Fibroblast of peridontal ligament (primary cell): Measurements from ENCODE around the gene LILRA5.
"Not testable (repeated sequence)": the region's sequence is repeated elsewhere in the genome, so short reads cannot be mapped to it uniquely, and the experiment has no call there.

Source experiments
- DNase-seq: peaks from one replicate; pipeline ENCODE4 v3.0.0-alpha.2; 2010; ENCODE audit errors: extremely low read depth

LILRA5 gene

DNA sequence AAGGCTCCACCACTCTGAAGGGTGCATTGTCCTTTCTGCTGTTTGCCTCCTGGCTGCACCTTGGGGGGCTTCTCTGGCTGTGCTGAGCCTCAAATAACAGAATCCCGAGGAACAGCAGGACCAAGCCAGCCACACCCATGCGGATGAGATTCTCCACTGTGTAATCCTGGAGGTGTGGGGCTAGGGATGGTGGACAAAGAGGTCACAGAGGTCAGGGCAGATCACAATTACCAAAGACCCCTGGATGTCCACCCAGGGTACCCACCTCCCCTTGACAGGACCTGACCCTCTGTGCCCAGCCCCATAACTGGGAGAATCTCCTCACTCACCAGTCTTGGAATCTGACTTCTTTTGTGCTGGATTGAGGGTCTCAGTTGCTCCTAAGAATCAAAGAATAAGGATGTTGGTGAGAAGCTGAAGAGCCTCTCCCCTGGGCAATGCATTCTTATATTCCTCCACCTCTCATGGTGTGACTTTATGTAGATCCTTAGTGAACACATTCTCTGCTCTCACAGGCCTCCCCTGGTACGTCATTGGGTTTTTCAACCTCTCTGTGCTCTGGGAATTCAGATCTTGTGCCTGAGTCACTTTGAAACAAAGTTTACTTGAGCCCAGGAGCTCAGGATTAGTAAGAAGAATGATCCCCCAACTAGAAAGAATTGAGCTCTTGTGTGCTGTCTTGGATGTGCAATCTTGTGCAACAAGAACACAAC, 20.8 kb upstream of the LILRA5 start:
- no peak for DNase-seq

DNA sequence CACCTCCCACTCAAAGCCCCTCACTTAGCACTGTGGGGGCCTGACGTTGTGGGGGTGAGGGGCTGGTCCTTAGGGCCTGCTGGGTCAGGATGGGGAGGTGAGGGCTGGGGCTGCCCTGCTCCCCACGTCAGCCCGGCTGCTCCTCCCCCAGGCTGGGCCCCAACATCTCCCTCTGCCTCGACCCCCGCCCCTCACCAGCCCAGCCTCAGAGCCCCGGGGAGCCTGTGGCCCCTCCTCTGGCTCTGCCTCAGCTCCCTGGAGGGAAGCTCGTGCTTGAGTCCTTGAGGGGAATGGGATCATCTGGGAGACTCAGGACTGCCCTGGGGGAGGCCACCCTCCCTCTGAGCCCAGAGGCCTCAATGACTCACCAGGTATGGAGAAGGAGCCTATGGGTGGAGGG, 19.2 kb upstream of the LILRA5 start:
- DNase-seq = no peak

- DNase-seq = no peak
Measured at GRCh38 chr19:54331626-54332025, 18.7 kb upstream of the LILRA5 start.

GRCh38 chr19:54329476-54330165, 16.7 kb upstream of the LILRA5 start:
- DNase-seq = no peak

DNA sequence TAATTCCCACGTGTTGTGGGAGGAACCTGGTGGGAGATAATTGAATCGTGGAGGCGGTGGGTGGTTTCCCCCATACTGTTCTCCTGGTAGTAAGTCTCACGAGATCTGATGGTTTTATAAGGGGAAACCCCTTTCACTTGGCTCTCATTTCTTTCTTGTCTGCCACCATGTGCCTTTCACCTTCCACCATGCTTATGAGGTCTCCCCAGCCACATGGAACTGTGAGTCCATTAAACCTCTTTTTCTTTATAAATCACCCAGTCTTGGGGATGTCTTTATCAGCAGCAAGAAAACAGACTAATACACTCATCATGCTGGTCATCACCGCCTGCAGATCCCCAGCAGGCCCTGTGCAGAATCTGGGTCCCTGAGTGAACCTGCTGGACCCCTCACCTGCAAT, 15.8 kb upstream of the LILRA5 start:
- not testable (repeated sequence) for DNase-seq

DNA sequence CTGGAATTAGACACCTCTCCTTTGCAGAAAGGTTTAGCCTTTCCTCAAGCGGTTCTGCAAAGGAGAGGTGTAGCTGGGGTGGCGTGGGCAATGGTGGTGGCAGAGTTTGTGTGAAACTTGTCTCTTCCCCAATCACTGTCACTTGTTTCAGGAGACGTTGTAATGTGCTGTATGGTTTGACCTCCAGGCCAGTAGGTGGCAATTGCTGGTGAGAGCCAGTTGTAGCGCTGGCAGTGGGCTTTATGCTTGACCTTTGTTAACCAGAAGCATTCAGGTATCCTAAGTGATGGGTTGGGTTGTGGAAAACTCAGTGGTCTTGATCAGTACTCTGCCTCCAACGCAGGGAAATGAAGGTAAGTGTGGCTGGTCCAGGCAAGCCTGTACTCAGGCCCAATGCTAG, 12.7 kb upstream of the LILRA5 start:
- no peak for DNase-seq

DNA sequence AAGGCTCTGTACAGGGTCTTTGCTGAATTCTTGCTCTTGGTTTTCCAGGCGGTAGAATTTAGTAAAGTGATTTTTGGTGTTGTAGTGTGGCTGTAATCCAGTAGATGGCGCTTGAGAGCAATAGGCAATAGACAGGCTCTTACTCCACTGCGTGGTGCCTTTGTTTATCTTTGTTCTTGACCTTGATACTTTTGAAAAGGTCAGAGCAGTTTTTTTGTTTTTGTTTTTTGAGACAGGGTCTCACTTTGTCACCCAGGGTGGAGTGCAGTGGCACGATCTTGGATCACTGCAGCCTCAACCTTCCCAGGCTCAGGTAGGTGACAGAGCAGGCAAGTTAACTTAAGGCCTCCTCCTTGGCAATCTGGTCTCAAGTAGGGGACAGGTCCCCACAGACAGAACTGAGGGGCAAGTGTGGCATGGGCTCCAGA, 12.2 kb upstream of the LILRA5 start:
- peak; percentile 23 for DNase-seq

- no peak for DNase-seq
Measured at GRCh38 chr19:54324071-54324470, 11.1 kb upstream of the LILRA5 start.

GRCh38 chr19:54322934-54323333, 10.0 kb upstream of the LILRA5 start:
- DNase-seq = not testable (repeated sequence)

DNA sequence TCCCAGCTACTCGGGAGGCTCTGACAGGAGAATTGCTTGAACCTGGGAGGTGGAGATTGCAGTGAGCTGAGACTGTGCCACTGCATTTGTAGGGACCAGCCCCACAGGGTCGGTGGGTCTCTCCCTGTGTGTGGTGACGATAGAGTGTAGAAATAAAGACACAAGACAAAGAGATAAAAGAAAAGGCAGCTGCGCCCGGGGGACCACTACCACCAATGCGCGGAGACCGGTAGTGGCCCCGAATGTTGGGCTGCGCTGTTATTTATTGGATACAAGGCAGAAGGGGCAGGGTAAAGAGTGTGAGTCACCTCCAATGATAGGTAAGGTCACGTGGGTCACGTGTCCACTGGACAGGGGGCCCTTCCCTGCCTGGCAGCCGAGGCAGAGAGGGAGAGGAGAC, 9.3 kb upstream of the LILRA5 start:
- not testable (repeated sequence) for DNase-seq

DNA sequence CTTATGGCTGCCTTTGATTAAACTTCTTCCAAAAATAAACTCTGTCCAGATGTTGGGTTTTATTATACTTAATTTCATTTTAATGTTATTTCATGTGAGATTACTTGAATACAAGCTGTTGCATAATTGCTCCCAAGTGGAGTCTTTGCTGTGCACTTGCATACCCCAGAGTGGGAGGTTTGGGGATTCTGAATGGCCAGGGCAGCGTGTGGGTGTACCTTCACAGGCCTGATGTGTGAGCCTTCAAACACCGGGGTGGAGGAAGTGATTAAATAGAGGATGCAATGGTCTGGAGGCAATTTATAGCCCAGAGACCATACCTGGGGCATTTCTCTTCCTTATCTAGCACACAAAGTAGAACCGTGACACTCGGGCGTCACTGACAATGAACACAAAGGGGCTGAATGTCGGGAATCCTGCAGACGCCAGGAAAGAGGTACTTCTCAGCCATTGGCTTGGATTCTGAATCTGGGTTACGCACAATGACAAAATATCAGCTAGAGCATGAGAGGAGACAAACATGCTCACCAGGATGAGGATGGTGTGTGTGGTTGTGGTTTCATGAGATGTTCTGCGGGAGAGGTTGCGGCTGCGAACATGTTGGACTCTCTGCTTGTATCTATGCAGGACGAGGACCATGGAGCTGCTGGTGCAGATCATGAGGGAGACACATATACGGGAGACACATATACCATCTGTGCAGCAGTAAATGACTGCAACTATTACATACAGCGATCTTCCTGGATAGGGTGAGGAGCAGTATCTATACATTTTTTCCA, 7.1 kb upstream of the LILRA5 start:
- no peak for DNase-seq

- no peak for DNase-seq
Measured at GRCh38 chr19:54319049-54319448, 6.1 kb upstream of the LILRA5 start.

- no peak for DNase-seq
Measured at GRCh38 chr19:54317965-54318240, 4.9 kb upstream of the LILRA5 start.

GRCh38 chr19:54317108-54317964, 4.4 kb upstream of the LILRA5 start:
- no peak for DNase-seq

GRCh38 chr19:54316746-54317107, 3.8 kb upstream of the LILRA5 start:
- no peak for DNase-seq

- no peak for DNase-seq
Measured at GRCh38 chr19:54315956-54316355, 3.0 kb upstream of the LILRA5 start.

GRCh38 chr19:54312011-54312410, 955 bp downstream of the LILRA5 start:
- no peak for DNase-seq

DNA sequence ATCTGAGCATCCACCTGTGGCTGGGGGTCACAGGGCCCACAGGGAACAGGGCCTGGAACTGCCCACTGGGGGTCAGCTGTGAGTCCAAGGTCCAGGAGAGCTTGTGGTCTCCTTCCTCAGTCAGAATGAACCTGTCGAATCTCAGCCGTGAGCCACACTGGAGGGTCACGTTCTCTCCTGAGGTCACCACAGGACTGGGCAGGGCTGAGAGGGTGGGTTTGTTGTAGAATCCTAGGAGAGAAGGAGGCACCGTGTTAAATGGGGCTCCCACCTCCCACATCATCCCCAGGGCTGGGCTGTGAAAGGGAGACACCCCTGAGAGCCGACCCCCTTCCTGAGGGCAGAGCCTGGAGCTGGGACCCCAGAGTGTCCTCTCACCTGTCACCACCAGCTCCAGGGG, 1.5 kb downstream of the LILRA5 start:
- DNase-seq = no peak

- no peak for DNase-seq
Measured at GRCh38 chr19:54310543-54310942, 2.4 kb downstream of the LILRA5 start.

DNA sequence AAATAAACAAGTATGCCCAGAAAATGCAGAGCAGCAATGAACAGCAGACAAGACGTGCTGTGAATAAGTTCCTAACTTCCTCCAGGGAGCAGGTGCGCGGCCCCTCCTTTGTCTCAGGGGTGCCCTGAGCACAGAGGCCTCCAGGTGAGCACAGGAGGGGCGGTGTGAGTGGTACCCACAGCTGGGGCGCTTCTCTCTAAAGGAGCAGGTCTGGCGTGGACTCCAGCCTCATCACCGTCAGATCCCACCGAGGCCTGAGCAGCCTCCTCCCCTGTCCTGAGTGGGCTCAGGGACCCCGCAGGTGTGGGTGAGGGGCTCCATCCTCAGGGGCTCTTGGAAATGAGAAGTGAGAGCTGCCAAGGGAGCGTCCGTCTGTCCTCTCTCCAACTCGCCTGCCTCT, 3.2 kb downstream of the LILRA5 start:
- no peak for DNase-seq

DNA sequence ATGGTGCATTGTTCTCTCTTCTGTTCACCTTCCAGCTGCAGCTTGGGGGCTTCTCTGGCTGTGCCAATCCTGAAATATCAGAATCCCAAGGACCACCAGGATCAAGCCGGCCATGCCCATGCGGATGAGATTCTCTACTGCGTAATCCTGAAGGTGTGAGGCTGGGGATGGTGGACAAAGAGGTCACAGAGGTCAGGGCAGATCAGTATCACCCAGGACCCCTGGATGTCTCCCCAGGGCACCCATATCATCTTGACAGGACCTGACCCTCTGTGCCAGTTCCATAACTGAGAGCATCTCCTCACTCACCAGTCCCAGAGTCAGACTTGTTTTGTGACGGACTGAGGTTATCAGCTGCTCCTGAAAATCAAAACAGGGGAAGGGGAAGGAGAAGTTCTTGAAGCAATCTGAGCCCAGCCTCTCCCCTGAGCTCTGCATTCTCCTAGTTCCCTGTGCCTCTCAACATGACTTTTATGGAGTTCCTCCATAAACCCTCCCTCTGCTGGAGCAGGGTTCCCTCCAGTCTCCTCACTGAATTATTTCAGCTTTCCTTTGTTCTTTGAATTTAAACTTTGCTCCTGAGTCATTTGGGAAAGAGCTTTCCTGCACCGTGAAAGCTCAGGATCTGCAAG, 5.5 kb downstream of the LILRA5 start:
- DNase-seq = no peak

DNA sequence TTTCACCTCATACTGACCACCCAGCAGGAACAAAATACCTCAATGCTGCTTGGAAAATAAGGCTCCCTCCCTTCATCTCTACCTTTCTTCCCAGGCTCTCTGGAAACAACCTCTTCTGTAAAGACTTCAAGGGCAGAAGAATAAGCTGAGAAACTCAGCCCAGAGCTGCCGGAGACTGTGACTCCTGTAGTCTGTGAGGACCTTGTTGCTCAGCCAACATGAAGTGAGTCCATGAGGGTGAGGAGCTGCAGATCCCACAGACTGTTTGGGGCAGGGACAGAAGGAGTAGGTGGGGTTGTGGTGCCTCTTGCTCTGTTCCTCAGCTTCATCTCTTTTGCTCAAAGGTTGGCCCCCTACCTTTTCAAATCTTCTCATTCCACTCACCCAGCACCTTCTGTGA, 7.8 kb downstream of the LILRA5 start:
- DNase-seq = no peak
